Putamen (tissue), 1 donor: ENCODE results near the gene STARD10.

Experiments
- DNase-seq: peaks from one replicate; pipeline ENCODE4 v3.0.0-alpha.2; 2016; ENCODE audit warnings: low spot score

STARD10 gene

DNA sequence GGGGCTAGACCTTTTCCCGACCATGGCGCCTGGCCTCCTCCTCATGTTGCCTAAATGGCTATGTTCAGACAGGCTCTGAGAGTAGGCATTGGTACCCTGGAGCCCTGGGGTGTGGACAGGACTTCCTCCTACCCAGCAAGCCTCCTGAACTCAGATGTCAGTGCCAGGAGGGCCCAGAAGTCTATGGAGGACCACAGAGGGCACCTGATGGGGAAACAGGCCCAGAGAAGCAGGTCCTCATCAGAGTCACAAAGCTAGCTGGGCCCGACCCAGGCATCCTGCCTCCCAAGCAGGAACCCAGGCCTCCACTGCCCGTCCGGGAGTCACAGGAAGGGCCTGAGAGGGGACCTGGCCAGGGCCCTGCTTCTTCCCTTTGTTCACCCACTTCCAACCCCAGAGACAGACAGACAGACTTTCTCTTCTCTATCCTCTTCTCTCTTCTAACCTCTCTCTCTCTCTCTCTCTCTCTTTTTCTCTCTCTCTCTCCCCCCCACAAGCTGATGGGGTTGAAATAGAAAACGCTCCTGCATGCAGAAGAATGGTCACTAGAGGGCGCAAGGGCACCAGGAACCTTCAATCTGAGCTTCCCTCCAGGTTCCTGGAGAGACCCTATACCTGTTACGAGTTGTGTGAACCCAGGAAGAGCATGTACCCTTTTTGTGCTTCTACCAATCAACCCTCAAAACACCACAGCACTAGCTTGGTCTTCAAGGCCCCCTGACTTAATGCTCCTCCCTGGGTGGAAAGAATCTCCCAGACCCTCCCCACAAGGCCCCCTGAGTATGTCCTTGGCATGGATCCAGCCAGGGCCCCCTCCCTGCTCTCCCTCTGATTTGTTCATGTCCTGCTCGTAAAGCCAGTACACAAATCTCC is 68.8 kb downstream of the STARD10 start:
- peak; percentile 69 for DNase-seq

DNA sequence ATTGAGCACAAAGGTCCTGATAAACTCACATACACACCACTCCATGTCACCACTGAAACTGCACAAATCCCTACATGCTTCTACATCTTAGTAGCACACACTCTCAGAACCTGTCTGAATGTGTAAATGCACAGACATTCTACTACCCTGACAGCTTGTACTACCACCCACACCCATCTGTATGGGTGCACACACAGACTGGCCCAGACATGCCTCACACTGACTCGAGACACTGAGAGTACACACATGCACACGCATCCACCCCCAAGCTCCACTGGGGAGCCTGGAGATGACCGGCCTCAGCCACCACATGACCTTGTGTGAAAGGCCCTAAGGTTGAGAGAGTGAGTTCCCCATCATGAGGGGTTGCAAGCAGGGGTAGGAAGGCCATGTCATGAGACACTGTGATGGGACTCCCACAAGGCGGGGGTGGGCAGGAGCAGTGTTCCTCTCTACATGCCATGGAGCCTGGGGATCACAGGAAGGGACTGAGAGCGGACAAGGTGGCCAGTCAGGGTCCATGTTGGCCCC is 69.8 kb downstream of the STARD10 start:
- DNase-seq, result no peak

DNA sequence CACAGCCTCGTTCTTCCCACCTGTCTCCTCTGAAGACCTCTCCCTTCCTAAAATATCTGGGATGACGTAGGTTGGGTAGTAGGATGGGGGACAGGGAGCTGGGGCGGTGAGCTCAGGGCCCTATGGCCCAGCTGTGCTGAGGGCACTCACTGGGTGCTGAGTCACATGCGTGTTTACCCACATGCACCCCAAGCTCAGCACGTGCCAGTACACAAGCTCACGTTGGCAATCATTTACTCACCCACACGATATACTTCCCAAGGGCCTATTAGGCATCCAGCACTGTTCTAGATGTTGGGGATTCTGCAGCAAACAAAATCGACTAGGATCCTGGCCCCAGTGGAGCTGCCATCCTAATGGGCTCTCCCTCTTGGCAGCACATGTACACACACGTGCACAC is 70.3 kb downstream of the STARD10 start:
- DNase-seq, result no peak

DNA sequence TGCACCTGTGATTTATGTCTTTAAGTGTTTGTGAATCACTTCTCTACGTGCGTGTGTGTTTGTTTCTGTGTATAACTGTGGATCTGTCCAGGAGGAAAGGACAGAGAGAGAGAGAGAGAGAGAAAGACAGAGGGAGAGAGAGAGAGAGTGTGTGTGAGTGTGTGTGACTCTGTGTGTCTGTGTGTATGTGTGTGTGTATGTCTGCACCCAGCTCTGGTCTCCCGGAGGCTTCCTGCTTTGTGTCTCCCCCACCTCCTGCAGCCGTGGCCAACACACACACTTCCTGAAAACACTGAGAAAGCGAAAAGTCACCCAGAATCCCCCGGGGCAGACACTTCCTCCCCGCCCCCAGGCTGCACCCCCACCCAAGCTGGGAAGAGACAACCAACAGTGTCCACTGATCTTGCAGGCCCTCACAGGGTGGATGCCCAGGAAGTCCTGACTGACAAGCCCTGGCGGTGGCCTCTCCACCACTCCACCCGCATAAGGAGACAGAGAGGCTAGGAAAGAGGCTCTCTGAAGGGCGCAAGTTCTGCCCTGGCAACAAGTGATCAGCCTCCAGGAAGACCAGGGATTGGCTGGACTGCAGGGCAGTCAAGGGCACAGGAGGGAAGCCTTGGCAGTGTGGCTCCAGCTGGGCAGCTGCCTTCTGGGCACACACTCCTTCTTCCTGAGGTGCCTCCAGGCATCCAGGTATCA is 71.6 kb downstream of the STARD10 start:
- DNase-seq, result peak; percentile 77

DNA sequence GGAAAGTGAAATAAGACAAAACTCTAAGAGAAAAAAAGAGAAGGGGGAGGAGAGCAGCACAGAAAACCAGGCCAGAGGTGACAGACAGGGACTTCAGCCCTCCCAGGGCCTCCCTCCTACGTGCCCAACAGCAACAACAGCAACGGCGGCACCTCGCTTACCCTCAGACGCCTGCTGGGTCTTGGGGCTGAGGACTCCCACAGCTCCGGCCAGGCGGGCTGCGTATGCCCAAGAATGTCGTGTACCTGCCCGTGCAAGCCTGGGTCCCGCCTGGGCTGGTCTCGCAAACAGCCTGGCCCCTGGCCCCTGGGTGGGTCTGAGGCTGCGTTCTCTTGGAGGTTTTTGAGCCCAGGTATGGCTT is 72.2 kb downstream of the STARD10 start:
- no peak for DNase-seq

DNA sequence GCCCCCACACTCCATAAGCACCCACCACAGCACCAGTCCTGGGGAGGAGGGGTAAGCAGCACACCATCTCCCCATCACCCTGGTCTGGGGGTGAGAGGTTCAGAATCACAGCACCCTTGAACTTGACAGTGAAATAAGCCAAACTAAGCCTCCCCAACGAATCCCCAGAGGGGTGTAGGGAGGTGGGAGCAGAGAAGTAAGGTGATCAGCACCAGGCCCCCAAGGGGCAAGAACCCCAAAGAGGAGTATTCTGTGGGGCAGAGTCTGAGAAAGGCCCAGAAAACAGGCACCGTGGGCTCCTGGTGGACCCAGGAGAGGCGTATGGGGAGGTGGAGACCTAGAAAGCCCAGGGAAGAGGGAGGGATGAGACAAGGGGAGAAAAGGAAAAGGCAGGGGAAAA is 72.6 kb downstream of the STARD10 start:
- no peak for DNase-seq

DNA sequence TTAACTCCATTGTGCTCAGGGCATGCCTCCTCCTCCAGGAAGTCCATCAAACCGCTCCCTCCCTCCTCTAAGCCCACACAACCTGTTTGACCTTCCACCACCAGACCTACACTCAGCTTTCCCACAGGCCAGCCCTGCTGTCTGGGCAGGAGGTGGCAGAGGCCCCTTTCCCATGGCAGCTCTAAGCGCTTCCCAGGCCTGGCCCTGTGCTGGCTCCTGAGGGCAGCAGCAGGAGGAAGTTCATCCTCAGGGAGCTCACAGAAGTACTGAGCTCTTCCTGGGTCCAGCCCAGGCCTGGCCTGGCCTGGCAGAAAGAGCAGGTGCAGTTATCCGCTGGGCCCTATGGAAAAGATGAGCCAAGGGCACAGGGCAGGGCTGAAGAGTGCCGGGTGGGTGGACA is 73.1 kb downstream of the STARD10 start:
- DNase-seq, result no peak

DNA sequence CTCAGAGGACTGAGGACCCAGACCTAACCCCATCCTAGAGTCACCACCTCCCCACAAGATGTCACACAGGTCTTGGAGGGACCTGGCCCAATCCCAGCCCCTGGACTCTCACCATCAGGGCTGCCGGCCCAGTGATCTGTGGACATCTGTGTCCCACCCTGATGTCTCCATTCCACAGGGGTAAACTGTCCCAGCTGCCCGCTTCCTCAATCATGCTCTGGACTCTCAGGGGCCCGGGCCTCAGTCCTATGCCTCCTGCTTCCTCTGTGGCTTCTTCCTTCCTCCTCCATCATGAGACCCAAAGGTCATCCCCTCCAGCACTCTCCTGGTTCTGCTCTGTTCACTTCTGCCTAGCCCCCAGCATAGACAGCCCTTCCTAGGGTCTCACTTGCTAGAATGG is 73.8 kb downstream of the STARD10 start:
- DNase-seq, result no peak

DNA sequence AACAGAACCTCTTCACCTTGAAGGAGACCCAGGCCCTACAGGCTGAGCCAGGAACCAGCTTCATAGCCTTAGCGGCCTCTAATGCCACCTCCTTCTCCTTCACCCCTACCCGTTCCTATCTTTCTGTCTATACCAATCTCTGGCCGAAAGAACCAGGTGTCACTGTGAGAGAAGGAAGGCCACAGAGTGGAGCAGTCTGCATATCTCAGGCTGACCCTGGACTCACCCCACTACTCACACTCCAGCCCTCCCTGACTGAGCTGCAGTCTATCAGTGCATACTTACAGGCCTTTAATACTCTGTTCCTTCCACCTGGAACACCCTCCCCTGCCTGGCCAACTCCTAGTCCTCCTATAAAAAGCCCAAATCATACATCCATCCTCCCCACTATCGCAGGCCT is 74.3 kb downstream of the STARD10 start:
- DNase-seq, result no peak

DNA sequence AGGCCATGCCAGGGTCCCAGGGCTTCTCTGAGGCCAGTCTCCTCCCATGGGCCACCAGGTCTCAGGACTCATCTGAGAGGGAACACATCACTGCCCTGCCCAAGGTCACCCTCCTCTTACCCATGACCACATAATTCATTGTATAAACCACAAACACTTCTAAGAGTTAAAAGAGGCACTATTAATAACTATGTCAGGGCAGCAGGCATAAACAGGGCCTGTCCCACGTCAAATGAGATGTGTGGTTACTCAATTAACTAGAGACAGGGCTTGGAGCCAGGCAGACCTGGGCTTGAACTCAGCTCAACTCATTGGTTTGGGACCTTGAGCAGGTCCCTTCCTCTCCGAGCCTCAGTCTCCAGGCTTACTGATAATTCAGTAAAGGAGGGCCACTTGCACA is 74.7 kb downstream of the STARD10 start:
- no peak for DNase-seq

DNA sequence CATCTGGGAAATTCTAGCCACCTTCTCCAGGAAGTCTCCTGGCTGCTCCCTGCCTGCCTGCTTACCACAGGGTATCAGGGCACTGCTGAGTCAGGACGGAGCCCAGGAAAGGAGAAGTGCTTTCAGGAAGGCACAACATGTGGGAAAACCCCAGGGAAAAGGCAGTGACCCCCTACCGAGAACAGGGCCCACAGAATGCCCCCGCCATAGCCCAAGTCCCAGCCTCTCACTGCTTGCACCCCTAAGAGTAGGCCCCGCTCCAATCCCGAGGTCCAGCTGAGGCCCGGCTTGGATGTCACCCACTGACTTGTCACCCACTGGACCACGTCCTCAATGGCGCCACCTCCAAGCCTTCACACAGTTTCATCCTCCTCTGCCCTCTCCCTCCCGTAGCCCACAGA is 75.7 kb downstream of the STARD10 start:
- DNase-seq, result no peak

DNA sequence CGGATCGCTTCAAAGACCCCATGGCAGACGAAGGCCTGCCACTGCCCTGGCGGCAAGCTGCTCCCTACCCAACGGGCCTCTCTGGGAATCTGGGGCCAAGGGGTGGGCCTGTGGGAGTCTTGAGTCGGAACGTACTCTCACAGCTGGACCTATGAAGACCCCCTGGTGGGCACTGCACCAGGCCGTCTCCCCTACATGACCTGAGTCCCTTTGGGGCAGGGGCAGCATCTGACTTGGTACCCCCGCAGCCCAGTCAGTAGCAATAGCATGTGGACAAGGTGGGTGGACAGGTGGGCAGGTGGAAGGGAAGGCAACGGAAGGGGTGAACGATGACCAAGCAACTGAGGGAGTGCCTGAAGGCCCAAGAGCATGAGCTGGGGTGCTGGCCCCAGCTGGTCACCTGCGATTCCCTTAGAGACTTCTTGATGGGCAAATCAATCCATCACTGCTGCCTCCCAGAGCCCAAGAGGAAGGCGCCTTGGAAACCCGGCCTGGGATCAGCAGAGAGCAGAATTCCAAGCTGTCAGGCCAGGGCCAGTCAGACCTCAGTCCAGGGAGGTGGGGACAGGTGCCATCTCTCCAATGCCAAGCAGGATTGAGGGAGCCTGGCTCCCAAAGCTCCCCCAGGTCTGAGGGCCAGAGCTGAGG is 76.9 kb downstream of the STARD10 start:
- no peak for DNase-seq

DNA sequence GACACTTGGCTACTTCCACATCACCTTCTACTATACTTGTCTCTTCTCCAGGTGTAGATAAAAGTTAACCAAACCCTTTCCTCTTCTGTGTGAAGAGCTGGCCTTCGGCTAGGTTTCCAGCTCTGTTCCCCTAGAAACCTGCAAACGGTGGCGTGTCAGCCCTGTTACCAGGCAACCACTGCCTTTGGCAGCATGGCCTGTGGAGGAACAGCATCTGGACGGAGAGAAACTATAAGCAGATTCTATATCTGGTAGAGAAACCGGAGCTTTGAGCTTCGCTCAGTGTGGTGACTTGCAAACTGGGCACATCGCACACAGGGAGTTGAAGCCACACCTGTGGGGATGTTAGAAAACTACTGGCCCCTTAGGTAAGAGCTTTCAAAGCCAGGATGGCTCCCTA is 77.6 kb downstream of the STARD10 start:
- no peak for DNase-seq

DNA sequence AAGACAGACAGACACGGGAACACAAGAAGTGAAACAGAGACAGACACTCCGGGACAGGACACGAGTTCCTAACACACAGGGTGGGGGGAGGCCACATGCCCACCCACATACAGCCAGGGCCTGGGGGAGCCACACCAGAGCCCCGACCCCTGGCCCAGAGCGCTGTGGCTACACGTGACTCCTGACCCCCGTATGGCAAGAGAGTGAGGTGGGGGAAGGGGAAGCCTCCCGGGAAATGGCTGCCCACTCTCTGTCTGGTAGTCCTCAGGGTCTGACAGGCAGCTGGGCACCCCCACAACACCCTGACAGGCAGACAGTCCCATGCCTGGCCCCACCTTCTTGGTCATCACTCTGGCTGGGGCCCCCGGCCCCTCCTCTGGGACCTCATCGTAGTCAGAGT is 81.0 kb downstream of the STARD10 start:
- DNase-seq, result no peak

DNA sequence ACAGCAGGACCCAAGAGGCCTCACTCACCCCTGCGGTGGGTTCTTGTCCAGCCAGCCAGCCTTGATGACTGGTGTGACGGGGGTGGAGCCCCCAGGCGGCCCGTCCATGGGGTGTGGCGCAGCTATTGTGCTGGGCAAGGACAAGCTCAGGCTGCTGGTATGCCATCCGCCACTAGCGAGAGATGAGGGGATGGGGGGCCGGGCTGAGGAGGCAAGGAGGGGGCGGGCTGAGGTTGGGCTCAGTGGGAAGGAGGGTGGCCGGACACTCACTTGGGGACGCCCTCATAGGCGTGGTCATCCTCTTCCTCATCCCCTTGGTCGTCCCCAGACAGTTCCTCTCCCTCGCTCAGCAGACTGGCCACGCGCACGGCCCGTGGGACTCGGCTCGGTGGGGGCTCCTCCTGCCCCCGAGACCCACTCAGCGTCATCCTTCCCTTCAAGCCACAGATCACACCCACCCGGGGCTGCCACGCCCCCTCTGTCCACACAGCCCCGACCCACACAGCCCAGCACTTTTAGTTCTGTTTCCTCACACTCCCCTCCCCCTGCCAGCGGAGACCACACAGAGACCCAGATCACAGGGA is 81.6 kb downstream of the STARD10 start:
- peak; percentile 56 for DNase-seq

DNA sequence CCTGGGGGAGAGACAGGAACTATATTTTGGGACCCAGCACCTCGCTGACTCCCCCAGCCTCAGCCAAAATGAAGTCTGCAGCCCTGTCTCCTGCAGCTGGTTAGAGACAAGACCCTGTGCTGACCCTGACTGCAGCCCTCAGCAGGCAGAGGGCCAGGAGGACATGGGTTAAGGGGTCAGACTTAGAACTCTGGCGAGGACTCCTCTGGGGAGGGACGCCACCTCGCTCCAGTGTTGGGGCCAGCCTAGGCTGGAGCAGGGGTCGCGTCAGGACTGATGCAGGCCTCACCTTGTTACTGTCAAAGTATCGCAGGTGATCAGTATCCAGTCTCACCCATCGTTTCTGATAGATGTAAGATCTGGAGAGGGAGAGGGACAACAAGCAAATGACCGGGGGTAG is 82.7 kb downstream of the STARD10 start:
- no peak for DNase-seq

DNA sequence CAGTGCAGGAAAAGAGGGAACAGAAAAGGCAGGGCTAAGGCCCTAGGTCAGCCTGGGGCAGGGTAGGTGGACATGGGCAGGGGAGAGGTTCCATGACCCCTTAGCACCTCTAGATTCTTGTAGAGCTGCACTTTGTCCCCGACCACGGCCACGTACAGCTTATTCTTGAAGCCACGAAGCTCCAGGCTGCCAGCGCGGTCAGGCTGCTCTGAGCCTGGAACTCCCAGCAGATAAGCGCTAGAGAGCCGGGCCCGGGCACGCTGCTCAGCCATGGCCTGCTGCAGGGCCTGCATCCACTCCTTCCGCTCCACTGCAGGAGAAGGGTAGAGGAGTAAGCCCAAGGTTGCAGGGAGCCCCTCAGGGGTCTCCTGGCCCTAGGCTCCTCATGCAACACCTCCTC is 83.6 kb downstream of the STARD10 start:
- DNase-seq, result no peak

DNA sequence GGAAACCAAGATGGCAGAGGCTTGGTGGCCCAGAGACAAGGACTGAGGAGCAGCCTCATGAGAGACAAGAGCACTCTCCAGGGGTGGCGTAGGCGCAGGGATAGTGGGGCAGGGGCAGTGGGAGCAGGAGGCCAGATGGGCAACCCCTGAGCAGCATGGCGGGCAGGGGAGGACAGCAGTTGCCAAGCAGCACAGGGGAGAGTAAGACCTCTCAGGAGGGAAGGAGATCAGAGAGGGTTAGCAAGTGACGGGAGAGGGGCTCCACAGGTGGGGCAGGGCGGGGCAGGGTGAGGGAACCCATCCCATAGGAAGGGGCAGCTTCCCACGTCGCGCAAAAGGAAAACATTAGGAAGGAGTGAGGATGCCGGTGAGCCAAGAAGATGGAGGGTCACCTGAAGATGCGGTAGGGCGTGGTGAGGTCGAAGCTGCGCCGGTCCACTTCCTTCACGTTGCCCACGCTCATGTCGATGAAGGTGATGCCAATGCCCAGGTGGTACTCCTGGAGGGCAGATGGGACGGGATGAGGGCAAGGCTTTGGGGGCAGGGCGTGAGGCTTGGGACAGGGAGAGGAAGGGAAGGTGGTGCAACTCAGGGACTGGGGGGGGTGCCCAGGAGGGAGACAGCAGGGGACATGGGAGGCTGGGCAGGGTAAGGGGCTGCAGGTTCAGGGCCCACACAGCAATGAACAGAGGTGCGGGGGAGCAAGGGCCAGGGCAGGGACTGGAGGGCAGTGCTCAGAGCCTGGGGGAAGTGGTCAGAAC is 84.2 kb downstream of the STARD10 start:
- DNase-seq, result no peak

DNA sequence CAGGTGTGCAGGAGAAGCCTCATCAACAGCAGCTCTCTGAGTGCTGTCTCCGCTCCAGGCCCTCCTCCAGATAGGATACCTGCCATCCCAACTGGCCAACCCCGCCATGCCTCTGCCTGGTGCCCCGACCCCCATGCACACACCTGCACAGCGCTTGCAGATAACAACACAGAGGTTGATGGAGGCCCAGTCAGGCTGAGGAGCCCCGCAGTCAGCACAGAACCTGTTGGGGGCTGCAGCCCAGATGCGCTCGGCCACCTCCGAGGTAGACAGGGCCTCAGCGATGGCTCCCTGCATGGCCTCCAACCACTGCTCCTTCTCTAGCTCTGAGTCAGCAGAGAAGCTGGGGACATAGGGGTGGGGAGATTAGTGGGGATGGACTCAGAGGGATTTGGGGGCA is 86.8 kb downstream of the STARD10 start:
- DNase-seq, result no peak

DNA sequence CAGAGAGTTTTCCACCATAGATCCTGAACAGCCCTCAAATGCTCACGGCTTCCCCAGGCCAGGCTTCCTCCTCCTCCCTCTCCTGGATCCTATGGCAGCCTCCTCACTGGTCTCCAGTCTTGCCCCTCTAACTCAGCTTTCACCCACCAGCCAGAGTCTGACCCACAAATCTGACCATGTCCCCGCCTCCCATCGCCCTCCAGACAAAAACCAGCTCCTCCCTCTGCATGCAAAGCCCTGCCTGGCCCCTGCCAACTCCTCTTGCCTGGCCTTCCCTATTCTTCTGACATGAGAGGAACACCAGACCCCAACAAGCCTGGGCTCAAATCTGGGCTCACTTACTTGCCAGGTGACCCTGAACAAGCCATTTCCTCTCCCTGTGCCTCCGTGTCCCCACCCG is 87.3 kb downstream of the STARD10 start:
- no peak for DNase-seq

DNA sequence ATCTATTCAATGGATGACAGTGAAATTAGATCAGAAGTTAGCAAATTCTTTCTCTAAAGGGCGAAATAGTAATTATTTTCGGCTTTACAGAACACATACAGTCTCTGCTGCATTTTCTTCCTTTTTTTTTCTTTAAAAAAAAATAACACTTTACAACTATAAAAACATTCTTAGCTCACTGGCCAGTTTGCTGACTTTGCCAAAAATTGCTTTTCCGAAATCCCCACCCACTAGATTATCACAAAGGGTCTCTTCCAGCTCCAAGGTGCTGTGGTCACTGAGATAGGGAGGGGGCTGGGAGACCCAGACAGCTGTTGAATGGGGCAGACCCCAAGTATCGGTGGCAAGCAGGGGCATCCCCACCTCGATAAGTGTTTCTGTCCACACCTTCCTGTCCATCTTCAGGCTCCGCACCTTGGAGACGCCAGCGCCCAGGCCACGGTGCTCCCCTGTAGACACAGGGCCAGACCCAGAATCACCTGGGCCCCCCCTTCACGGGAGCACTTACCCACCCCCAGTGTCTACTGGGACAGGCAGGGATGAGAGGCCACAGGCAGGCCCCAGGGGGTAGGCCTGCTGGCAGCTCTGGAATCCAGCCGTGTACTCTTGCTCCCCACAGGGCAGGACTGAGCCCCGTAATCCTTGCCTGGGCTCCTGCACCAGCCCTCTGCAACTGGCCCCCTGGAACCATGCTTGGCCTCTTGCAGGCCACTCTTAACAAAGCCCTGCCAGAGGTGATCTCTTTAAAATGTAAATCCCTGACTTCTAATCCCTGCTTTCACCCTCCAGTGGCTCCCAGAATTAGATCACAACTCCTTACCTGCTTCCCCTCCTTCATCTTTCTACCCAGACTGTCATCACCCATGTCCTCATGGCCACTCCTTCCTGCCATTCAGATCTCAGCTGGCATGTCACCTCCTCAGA is 88.1 kb downstream of the STARD10 start:
- DNase-seq, result no peak
